ENCODE results near the gene PLXNA4.

DNA sequence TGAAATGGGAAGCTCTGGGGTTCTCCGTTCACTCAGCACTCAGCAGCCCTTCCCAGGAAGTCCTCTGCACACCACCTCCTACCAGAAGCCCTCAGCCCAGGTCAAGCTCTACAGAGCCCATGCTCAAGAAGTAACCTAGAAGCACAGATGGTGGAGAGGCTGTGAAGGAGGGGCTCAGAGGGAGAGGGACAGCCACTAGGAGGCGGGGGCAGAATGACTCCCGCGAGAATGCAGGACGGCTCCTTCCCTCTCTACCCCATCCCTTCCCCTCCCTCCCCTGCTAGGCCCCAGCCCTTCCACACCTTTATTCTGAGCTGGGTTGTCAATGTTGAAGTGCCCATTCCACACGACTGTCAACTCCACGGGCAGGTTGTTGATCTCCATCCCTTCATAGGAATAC, 373.2 kb downstream of the PLXNA4 start:
- TF ChIP-seq CTCF (IDR thresholded peaks at IDR 0.05; ENCODE audit: low read length): no peak
- no peak for TF ChIP-seq EZH2 (IDR thresholded peaks at IDR 0.05; ENCODE audit: borderline replicate concordance, low read length)
